Neural progenitor cell (in vitro differentiated cells): ENCODE data around the gene AGXT.

Experiments used
- CTCF ChIP-seq: fragments of 200-600 bp; sonication (generic); IDR thresholded peaks from 2 replicates; pipeline ENCODE4 v1.5.1; 2017; ENCODE audit warnings: antibody characterized with exemption, mild to moderate bottlenecking
- EZH2 ChIP-seq: fragments of 200-600 bp; sonication (generic); IDR thresholded peaks from 2 replicates; pipeline ENCODE4 v1.6.1; 2017; ENCODE audit warnings: antibody characterized with exemption, mild to moderate bottlenecking, moderate library complexity
- EZH2phosphoT487 ChIP-seq: fragments of 200-600 bp; sonication (generic); IDR thresholded peaks from 2 replicates; pipeline ENCODE4 v1.6.1; 2017; ENCODE audit warnings: antibody characterized with exemption

GRCh38 chr2:240894006-240894405, 25.4 kb downstream of the AGXT start:
- TF ChIP-seq EZH2 (no peak), CTCF (no peak), EZH2phosphoT487 (no peak)
